Endothelial cell of umbilical vein (primary cell): ENCODE results near the gene PLXDC2. TPM values are rescaled to one million over a fixed set of nuclear protein-coding genes. Genes with fewer than 3 reads are reported as not detected.

ENCODE experiments used
- BruUV-seq: library from RNA; stranded (reverse); fragments of 400-500 nt; replicated peaks from 2 replicates; lab custom pipeline; 2021; lab: Mats Ljungman, UMichigan
- CTCF ChIA-PET: fragments of 300-600, 350-600 bp; sonication (Branson Sonifier 250); formaldehyde crosslinking; loops from one replicate; lab custom pipeline; 2021; ENCODE audit warnings: antibody characterized with exemption, inconsistent platforms; lab: Charles Lee
- POLR2A ChIA-PET: fragments of 300-600, 350-600 bp; sonication (Branson Sonifier 250); formaldehyde crosslinking; loops from one replicate; lab custom pipeline; 2021; ENCODE audit warnings: antibody characterized with exemption, inconsistent platforms; lab: Charles Lee
- DNase-seq: peaks from one replicate; pipeline ENCODE4 v3.0.0-alpha.2; 2011; ENCODE audit warnings: low read depth, low spot score
- FAIRE-seq: peaks from 2 replicates; lab custom pipeline; 2011; peaks lifted over from hg19 to GRCh38; lab: Jason Lieb, UNC
- H2AFZ ChIP-seq: 2 replicates; pipeline ENCODE4 v1.6.0; 2012; ENCODE audit warnings: low read depth, low read length, control low read depth, inconsistent platforms
- H3K27ac ChIP-seq: 2 replicates; pipeline ENCODE4 v1.5.1; 2011; ENCODE audit warnings: low read depth, mild to moderate bottlenecking, control low read depth, low read length, moderate library complexity; ENCODE audit not compliant: insufficient read depth
- H3K27me3 ChIP-seq, 2 experiments: 2 replicates each; pipeline versions ENCODE4 v1.6.0 to v1.6.1; 2011; ENCODE audit warnings: low read length in 2 of 2, mixed read lengths in 1 of 2; ENCODE audit not compliant: control insufficient read depth in 2 of 2, insufficient read depth in 2 of 2
- H3K36me3 ChIP-seq, 2 experiments: 2 replicates in 1 of 2; 3 replicates in 1 of 2; pipeline ENCODE4 v1.5.1; 2011; ENCODE audit warnings: low read length in 2 of 2, mild to moderate bottlenecking in 1 of 2, moderate library complexity in 1 of 2; ENCODE audit not compliant: control insufficient read depth in 2 of 2, insufficient read depth in 2 of 2; ENCODE audit errors: extremely low read depth in 1 of 2
- H3K4me1 ChIP-seq: 3 replicates; pipeline ENCODE4 v1.5.1; 2011; ENCODE audit warnings: mild to moderate bottlenecking, low read length; ENCODE audit not compliant: control insufficient read depth, insufficient read depth; ENCODE audit errors: extremely low read depth
- H3K4me2 ChIP-seq: 2 replicates; pipeline ENCODE4 v1.6.1; 2011; ENCODE audit warnings: low read length, control low read depth, mixed read lengths; ENCODE audit not compliant: insufficient read depth
- H3K4me3 ChIP-seq, 3 experiments: fragments of 200-600 bp in 1 of 3; sonication (generic), shearing (Covaris generic) in 1 of 3; replicated peaks in 1 of 3; 2 replicates each; pipeline ENCODE4 v1.5.1; 2011 to 2016; ENCODE audit warnings: control low read depth in 3 of 3, low read length in 3 of 3, mild to moderate bottlenecking in 2 of 3, inconsistent platforms in 1 of 3, low read depth in 1 of 3, moderate library complexity in 1 of 3; ENCODE audit not compliant: insufficient read depth in 1 of 3
- H3K79me2 ChIP-seq: 2 replicates; pipeline ENCODE4 v1.6.0; 2012; ENCODE audit warnings: low read length, inconsistent platforms; ENCODE audit not compliant: control insufficient read depth, insufficient read depth
- H3K9ac ChIP-seq: replicated peaks from 2 replicates; pipeline ENCODE3; 2011; ENCODE audit warnings: low read length, control low read depth; ENCODE audit not compliant: insufficient read depth; ENCODE audit errors: extremely low read depth
- H3K9me1 ChIP-seq: replicated peaks from 3 replicates; pipeline ENCODE4 v1.6.0; 2011; ENCODE audit warnings: mild to moderate bottlenecking, low read length; ENCODE audit not compliant: control insufficient read depth, insufficient read depth; ENCODE audit errors: extremely low read depth
- H3K9me3 ChIP-seq: replicated peaks from 2 replicates; pipeline ENCODE4 v1.5.1; 2012; ENCODE audit warnings: low read length, inconsistent platforms; ENCODE audit not compliant: control insufficient read depth, insufficient read depth
- H4K20me1 ChIP-seq: replicated peaks from 2 replicates; pipeline ENCODE3; 2011; ENCODE audit warnings: mild to moderate bottlenecking, low read length; ENCODE audit not compliant: control insufficient read depth, insufficient read depth; ENCODE audit errors: extremely low read depth
- CTCF ChIP-seq, 2 donors: IDR thresholded peaks; 1 replicate in 1 of 2; 2 replicates in 1 of 2; pipeline ENCODE4 v1.5.1; 2011; ENCODE audit warnings: low read length in 2 of 2, mild to moderate bottlenecking in 2 of 2, moderate library complexity in 2 of 2, control low read depth in 1 of 2, inconsistent platforms in 1 of 2, low read depth in 1 of 2; ENCODE audit not compliant: insufficient read depth in 1 of 2; ENCODE audit errors: extremely low read depth in 1 of 2
- EZH2 ChIP-seq: IDR thresholded peaks from 2 replicates; pipeline ENCODE4 v1.6.1; 2012; ENCODE audit warnings: borderline replicate concordance, low read depth, mild to moderate bottlenecking, moderate library complexity, low read length, inconsistent platforms; ENCODE audit not compliant: severe bottlenecking
- FOS ChIP-seq: IDR thresholded peaks from 2 replicates; pipeline ENCODE4 v1.6.1; 2011; ENCODE audit warnings: mild to moderate bottlenecking, low read length, moderate library complexity, borderline replicate concordance; ENCODE audit not compliant: insufficient read depth
- GATA2 ChIP-seq: IDR thresholded peaks from 2 replicates; pipeline ENCODE4 v1.7.0; 2011; ENCODE audit warnings: low read depth, mild to moderate bottlenecking, moderate library complexity, mixed read lengths, low read length; ENCODE audit not compliant: insufficient read length, insufficient read depth
- JUN ChIP-seq: IDR thresholded peaks from 2 replicates; pipeline ENCODE4 v1.6.1; 2011; ENCODE audit warnings: borderline replicate concordance, low read depth; ENCODE audit not compliant: insufficient read length, insufficient read depth
- MAX ChIP-seq: IDR thresholded peaks from 2 replicates; pipeline ENCODE4 v1.6.1; 2011; ENCODE audit not compliant: insufficient read depth, insufficient read length
- MYC ChIP-seq: IDR thresholded peaks from one replicate; pipeline ENCODE4 v1.6.1; 2011; ENCODE audit warnings: mild to moderate bottlenecking, low read depth, low read length
- POLR2A ChIP-seq: IDR thresholded peaks from 2 replicates; pipeline ENCODE4 v1.6.1; 2012; ENCODE audit warnings: low read depth, mild to moderate bottlenecking, control low read depth, low read length
- POLR2AphosphoS5 ChIP-seq: IDR thresholded peaks from 2 replicates; pipeline ENCODE4 v1.6.1; 2012; ENCODE audit warnings: low read depth, mild to moderate bottlenecking, control low read depth, low read length, moderate library complexity; ENCODE audit not compliant: insufficient read depth
- dilution Hi-C: fragments of 300-500 bp; cut with MboI; formaldehyde crosslinking; loops from one replicate; pipeline ENCODE4 v1.15.0; 2019; ENCODE audit warnings: low sequenced_read_pairs; ENCODE audit not compliant: extremely low pct_ligation_motif_present
- intact Hi-C: fragments of 100-400 bp; cut with micrococcal nuclease; formaldehyde crosslinking; loops from one replicate; pipeline ENCODE4 v1.10.0; 2022
- polyA plus RNA-seq, 4 experiments: library from polyadenylated mRNA; depleted of rRNA in 3 of 4; stranded (reverse) in 3 of 4; unstranded in 1 of 4; fragments of >200 nt; gene quantifications; 2 replicates each; pipeline versions ENCODE4 v1.2.1 to v1.2.3, GENCODE V29; 2011 to 2012; ENCODE audit warnings: missing spikeins in 1 of 4
- total RNA-seq: library from RNA; stranded (reverse); gene quantifications from 2 replicates; pipeline ENCODE4 v1.2.3, GENCODE V29; 2021

PLXDC2 gene
- total and polyA plus RNA-seq, 2 donors (not counting 3 experiments of a cell fraction or from before 2014, with no cell fraction given): 0.32 to 1.2 TPM

- H3K27me3 ChIP-seq: no peaks in the 10 kb centered on the region
- ChIA-PET POLR2A (no interaction called here), CTCF (no interaction called here)
- H4K20me1 ChIP-seq: no peaks in the 10 kb centered on the region
- no peaks in the 10 kb centered on the region for H3K36me3 ChIP-seq
- H3K79me2 ChIP-seq: no peaks in the 10 kb centered on the region
- BruUV-seq: no TSS peak
- H3K4me3 ChIP-seq: no peak overlapping the region
- intact Hi-C loops: no loop called here
- dilution Hi-C loops: no loop called here
- no peak overlapping the region for H2AFZ ChIP-seq
- no peak overlapping the region for H3K27ac ChIP-seq
- no peak overlapping the region for H3K9ac ChIP-seq
- no peaks in the 10 kb centered on the region for H3K4me1 ChIP-seq
- FAIRE-seq (no peak), DNase-seq (no peak)
- H3K4me2 ChIP-seq: no peak overlapping the region
- peaks cover 3% of the 10 kb centered on the region for H3K9me3 ChIP-seq
- no peak for TF ChIP-seq JUN
- no peak for TF ChIP-seq POLR2A
- TF ChIP-seq MYC: no peak
- no peak for TF ChIP-seq POLR2AphosphoS5
- no peak for TF ChIP-seq EZH2
- TF ChIP-seq MAX: no peak
- TF ChIP-seq FOS: no peak
- TF ChIP-seq CTCF (IDR thresholded peaks at IDR 0.05; ENCODE audit: extremely low read depth in 1 of 2, insufficient read depth in 1 of 2, low read depth in 1 of 2, low read length in 2 of 2): no peak
- no peak for TF ChIP-seq GATA2
- H3K9me1 ChIP-seq: no peaks in the 10 kb centered on the region
Observed at GRCh38 chr10:20302033-20302432, 485.8 kb downstream of the PLXDC2 start.
